ENCODE results near the gene UBR3. TPM values are rescaled to one million over a fixed set of nuclear protein-coding genes. Genes with fewer than 3 reads are reported as not detected.
A peak's percentile ranks its signal among the peaks of the same experiment; 100 is the strongest.

UBR3 gene
- total RNA-seq = 100 to 1,000 TPM in 1 of 2 donors, 10 to 100 TPM in 1; 35.9 to 137 TPM
- 10 to 100 TPM in 1 of 2 donors, 1 to 10 TPM in 1; 9.5 to 15.5 TPM for polyA plus RNA-seq
- long read RNA-seq, donor 1 = 0 reads
- long read RNA-seq, donor 2 = 0 reads
- long read RNA-seq, donor 3, full-length matches to known transcripts = 2 of 2 reads
- long read RNA-seq, donor 3, partial matches to known transcripts = 0 of 2 reads
- long read RNA-seq, donor 3, other reads (novel, unspliced or antisense) = 0 of 2 reads
- long read RNA-seq, donor 4, partial matches to known transcripts = 0 of 1 reads
- long read RNA-seq, donor 4, other reads (novel, unspliced or antisense) = 0 of 1 reads
- long read RNA-seq, donor 5, partial matches to known transcripts = 0 of 1 reads
- long read RNA-seq, donor 5, other reads (novel, unspliced or antisense) = 0 of 1 reads

- Histone ChIP-seq H3K4me3 (peak within 1 kb of the TSS; percentile 89), H3K36me3 (ENCODE audit: control insufficient read depth in 4 of 4, insufficient read depth in 4 of 4, low read length in 4 of 4) (no peaks in the 10 kb centered on the region), H3K27me3 (ENCODE audit: control insufficient read depth in 3 of 3, insufficient read depth in 3 of 3, low read length in 2 of 3) (no peaks in the 10 kb centered on the region), H3K9me3 (ENCODE audit: control insufficient read depth in 4 of 4, insufficient read depth in 3 of 4, low read length in 3 of 4) (no peaks in the 10 kb centered on the region), H3K9ac (ENCODE audit: insufficient read depth in 1 of 2, low read length in 2 of 2) (peak within 1 kb of the TSS; percentile 51 to 84), H3K27ac (ENCODE audit: low read depth in 1 of 2, low read length in 1 of 2) (peak within 1 kb of the TSS; percentile 96 to 97), H3K4me1 (ENCODE audit: control insufficient read depth in 5 of 5, insufficient read depth in 5 of 5, low read length in 5 of 5) (peaks cover 0 to 11% (median 5%) of the 10 kb centered on the region in 5 donors)
- ATAC-seq (ENCODE audit: insufficient read depth, low FRiP score) (peak; percentile 90), DNase-seq (peak; percentile 95 to 97 (median 95))
- WGBS, 2 donors = 0 to 1% methylated on average over 91 to 104 of the region's 104 CpGs
- TF ChIP-seq, protein P1, sequence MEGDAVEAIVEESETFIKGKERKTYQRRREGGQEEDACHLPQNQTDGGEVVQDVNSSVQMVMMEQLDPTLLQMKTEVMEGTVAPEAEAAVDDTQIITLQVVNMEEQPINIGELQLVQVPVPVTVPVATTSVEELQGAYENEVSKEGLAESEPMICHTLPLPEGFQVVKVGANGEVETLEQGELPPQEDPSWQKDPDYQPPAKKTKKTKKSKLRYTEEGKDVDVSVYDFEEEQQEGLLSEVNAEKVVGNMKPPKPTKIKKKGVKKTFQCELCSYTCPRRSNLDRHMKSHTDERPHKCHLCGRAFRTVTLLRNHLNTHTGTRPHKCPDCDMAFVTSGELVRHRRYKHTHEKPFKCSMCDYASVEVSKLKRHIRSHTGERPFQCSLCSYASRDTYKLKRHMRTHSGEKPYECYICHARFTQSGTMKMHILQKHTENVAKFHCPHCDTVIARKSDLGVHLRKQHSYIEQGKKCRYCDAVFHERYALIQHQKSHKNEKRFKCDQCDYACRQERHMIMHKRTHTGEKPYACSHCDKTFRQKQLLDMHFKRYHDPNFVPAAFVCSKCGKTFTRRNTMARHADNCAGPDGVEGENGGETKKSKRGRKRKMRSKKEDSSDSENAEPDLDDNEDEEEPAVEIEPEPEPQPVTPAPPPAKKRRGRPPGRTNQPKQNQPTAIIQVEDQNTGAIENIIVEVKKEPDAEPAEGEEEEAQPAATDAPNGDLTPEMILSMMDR (IDR thresholded peaks at IDR 0.05; ENCODE audit: control extremely low read depth, extremely low read depth) = no peak
Measured at GRCh38 chr2:169827272-169828140, at the start of gene UBR3. UBR3 (plus strand) TSS chr2:169827454; CDS start chr2:169827508, 54 bp downstream.

GRCh38 chr2:169778446-169778845 lies 48.8 kb upstream of the UBR3 start:
- DNase-seq (no peak), ATAC-seq (ENCODE audit: insufficient read depth, low FRiP score) (no peak)
- Histone ChIP-seq H3K36me3 (ENCODE audit: control insufficient read depth in 4 of 4, insufficient read depth in 4 of 4, low read length in 4 of 4) (no peaks in the 10 kb centered on the region), H3K4me1 (ENCODE audit: control insufficient read depth in 5 of 5, insufficient read depth in 5 of 5, low read length in 5 of 5) (no peaks in the 10 kb centered on the region), H3K27ac (ENCODE audit: low read depth in 1 of 2, low read length in 1 of 2) (no peak overlapping the region), H3K9me3 (ENCODE audit: control insufficient read depth in 4 of 4, insufficient read depth in 3 of 4, low read length in 3 of 4) (no peaks in the 10 kb centered on the region), H3K4me3 (no peak overlapping the region), H3K9ac (ENCODE audit: insufficient read depth in 1 of 2, low read length in 2 of 2) (no peak overlapping the region), H3K27me3 (ENCODE audit: control insufficient read depth in 3 of 3, insufficient read depth in 3 of 3, low read length in 2 of 3) (no peaks in the 10 kb centered on the region)
- TF ChIP-seq, protein P1 (IDR thresholded peaks at IDR 0.05; ENCODE audit: control extremely low read depth, extremely low read depth) = no peak
- WGBS, 2 donors = 38 to 69% methylated on average over 3 of the region's 3 CpGs

GRCh38 chr2:169781249-169782013 lies 45.8 kb upstream of the UBR3 start:
- no peak overlapping the region for H3K9ac ChIP-seq (ENCODE audit: insufficient read depth in 1 of 2, low read length in 2 of 2)
- H3K27me3 ChIP-seq (ENCODE audit: control insufficient read depth in 3 of 3, insufficient read depth in 3 of 3, low read length in 2 of 3) = no peaks in the 10 kb centered on the region
- TF ChIP-seq, protein P1 (IDR thresholded peaks at IDR 0.05; ENCODE audit: control extremely low read depth, extremely low read depth) = no peak
- no peaks in the 10 kb centered on the region for H3K9me3 ChIP-seq (ENCODE audit: control insufficient read depth in 4 of 4, insufficient read depth in 3 of 4, low read length in 3 of 4)
- DNase-seq (no peak), ATAC-seq (ENCODE audit: insufficient read depth, low FRiP score) (no peak)
- H3K4me1 ChIP-seq (ENCODE audit: control insufficient read depth in 5 of 5, insufficient read depth in 5 of 5, low read length in 5 of 5) = no peaks in the 10 kb centered on the region
- H3K36me3 ChIP-seq (ENCODE audit: control insufficient read depth in 4 of 4, insufficient read depth in 4 of 4, low read length in 4 of 4) = no peaks in the 10 kb centered on the region
- 77 to 91% methylated on average over 4 of the region's 4 CpGs for WGBS, 2 donors
- H3K4me3 ChIP-seq = no peak overlapping the region
- no peak overlapping the region for H3K27ac ChIP-seq (ENCODE audit: low read depth in 1 of 2, low read length in 1 of 2)

Measured in lung (tissue), 16 donors.